Inflammatory macrophage (primary cell): ENCODE results near the gene SLC27A1.

Experiments
- DNase-seq, 2 donors: peaks; one replicate each; pipeline ENCODE4 v3.0.0-alpha.2; 2020 to 2022
- total RNA-seq, 18 experiments: gene quantifications; one replicate each; lab custom pipeline; 2026; ENCODE audit warnings: mixed read lengths in 6 of 18, inconsistent platforms in 2 of 18; lab: John Stamatoyannopoulos, UW

SLC27A1 gene
- total RNA-seq, result 9.5 to 73.2 (median 40.8) reads per million in 18 experiments

DNA sequence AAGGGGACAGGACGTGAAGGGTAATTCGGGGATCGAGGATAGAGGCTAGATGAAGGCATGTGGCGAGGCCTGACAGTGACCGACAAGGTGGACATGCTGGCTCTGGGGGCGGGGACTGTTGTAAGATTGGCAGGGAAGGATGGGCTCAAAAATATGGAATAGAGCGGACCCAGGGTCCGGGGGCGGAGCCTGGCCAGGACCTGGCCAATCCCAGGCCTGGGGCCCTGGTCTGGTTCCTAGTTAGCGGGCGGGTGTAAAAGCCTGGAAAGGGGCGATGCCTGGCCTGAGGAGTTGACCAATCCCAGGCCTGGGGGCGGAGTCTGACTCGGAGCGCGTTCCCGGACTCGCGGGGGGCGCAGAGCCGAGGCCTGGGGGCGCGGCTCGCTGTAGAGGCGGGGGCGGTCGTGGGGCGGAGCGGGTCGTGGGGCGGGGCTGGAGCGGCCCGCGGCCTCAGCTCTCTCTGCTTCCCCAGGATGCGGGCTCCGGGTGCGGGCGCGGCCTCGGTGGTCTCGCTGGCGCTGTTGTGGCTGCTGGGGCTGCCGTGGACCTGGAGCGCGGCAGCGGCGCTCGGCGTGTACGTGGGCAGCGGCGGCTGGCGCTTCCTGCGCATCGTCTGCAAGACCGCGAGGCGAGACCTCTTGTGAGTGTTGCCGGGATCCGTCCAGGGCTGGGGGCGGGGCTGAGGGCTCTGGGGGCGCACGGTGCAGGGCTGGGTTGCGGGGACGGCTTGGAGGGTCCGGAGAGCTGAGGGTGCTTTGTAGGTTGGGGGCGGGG is at the start of gene SLC27A1:
SLC27A1 (plus strand) TSS at position 457 of the 774 bp plus-strand sequence; CDS start at position 474, 17 bp downstream.
- peak; percentile 99 to 100 for DNase-seq

DNA sequence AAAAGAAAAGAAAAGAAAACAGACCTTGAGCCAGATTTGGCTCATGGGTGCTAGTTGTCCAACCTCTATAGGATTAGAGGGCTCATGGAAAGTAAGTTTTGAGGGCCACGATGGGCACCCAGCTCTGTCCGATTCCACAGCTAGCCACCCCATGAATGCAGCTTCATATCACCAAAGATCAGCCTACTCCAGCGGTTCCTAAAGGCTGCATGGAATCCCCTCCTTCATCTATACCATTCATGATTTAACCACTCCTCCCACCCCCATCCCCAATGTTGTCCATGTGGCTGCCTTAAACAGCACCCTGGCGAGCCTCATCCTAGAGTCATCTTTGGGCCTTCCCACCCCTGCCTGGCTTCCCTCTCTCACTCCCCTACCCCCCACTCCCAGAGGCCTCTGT is 48.4 kb upstream of the SLC27A1 start:
- no peak for DNase-seq

GRCh38 chr19:17423429-17424208 is 46.7 kb upstream of the SLC27A1 start:
- DNase-seq, result no peak

DNA sequence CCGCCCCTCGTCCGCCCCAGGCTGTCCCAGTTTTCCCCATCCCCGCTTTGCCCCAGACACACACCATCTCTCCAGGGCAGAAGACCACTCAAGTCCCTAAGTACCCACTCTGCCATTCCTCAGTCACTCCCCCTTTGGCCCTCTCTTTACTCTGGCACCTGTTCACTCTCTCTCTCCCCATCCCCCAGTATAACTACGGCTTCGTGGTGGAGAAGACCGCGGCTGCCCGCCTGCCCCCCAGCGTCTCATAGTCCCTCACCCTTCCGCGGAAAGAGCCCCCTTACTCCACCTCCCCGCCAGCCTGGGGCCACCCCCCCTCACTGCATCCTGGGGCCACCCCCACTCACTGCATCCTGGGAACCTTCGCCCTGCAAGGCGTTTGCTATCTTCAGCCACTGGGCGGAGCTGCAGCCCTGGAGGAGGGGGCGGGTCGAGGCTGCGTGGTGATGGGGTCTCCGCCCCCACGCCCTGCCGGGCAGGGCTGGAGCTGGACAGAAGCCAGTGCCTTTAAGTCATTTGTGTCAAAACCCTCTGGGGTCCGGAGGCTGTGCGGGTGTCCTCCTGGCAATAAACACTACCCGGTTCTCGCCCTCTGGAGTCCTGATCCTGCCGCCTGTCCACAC is 45.5 kb upstream of the SLC27A1 start:
- DNase-seq, result peak in 1 of 2 donors; percentile 17

DNA sequence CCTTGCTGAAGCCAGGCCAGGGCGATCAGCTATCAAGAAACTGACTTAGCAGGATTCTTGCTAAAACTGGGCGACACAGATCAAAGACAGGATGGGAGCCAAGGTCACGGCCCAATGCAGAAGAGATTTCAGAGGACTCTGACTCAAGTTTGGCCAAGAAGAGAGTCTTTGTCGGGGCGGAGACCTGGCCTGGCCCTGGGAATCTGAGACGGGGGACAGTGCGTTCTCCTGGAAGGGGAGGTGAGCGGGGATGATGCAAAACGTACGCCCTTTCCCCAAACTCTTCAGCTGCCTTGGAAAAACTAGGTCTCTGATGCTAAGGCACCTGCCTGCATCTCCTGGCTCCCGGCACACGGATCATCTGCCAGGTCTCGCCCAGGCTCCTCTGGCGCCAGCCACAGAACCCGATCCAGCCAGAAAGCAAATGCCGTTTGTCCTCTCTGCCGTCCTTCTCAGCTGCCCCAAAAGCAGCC is 40.6 kb upstream of the SLC27A1 start:
- DNase-seq, result no peak

- DNase-seq, result no peak
Measured at GRCh38 chr19:17431417-17431816, 38.9 kb upstream of the SLC27A1 start.

GRCh38 chr19:17435218-17435617 is 35.1 kb upstream of the SLC27A1 start:
- no peak for DNase-seq

DNA sequence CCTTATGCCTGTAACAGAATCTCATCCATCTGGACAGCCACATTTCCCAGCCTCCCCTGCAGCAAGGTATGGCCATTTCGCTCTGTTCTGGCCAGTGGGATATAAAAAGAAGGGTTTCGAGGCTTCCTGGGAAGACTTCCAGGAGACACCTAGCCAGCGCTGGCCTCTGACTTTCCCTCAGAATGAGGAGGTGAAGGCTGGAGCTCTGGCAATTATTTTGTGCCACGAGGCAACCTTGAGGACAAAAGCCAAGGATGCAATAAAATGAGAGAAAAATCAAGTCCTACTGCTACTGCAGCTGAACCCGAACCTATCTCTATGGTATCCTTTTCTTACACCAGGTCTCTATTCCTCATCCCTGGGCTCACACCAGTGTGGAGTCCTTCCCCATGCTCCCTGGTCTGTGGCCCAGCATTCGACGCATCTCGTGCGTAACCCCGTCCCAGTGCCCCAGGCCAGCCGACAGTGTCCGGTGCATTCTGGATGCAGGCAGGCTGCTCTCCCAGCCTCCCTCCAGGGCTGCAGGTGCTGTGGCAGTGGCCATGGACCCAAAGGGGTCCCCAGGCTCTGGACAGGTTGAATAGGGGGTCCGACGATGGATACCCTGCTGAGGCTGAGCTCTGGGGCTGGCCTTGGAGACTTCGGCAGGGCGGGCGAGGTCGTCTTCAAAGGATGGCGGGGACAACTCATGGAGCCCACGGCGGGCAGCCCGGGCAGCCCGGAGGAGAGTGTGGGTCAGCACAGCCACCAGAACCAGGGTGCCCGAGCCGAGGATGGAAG is 34.0 kb upstream of the SLC27A1 start:
- no peak for DNase-seq

- peak; percentile 26 to 64 for DNase-seq
Measured at GRCh38 chr19:17436874-17437267, 33.5 kb upstream of the SLC27A1 start.

DNA sequence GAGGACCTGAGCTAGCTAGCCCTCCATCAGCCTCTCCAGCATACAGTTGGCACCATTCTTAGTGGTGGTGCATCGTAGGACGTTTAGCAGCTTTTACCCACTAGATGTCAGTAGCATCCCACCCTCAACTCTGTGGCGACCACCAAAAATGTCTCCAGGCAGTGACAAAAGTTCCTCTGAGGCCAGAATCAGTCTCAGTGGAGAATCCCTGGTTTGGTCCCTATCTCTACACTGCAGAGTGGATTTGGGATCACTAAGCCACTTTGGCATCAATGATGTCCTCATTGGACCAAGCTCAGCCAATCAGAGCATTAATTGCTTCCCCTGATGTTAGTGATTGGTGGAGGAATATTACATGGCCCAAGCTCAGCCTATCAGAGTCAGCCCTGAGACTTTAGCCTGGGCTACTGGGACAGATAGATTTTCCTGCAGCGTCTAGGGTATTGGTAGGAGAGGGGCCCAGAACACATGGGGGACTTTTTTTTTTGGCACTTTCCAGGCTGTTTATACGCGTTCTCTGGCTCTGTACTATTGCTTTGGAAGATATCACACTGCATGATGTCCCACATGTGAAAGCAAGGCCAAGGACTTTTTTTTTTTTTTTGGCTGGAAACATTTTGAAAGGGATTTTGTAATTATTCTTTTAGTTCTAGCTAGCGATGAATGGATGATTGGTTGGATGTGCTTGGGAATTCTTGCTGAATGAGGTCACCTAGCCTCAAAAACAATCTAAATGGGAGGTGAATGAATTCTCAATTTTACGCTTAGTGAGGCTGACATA is 28.9 kb upstream of the SLC27A1 start:
- DNase-seq, result peak; percentile 33 to 44

- no peak for DNase-seq
Measured at GRCh38 chr19:17445526-17446165, 24.7 kb upstream of the SLC27A1 start.

- no peak for DNase-seq
Measured at GRCh38 chr19:17447704-17448130, 22.6 kb upstream of the SLC27A1 start.

- peak; percentile 17 to 40 for DNase-seq
Measured at GRCh38 chr19:17448131-17448967, 22.0 kb upstream of the SLC27A1 start, which contains the start of gene TMEM221. Gene TMEM221 (minus strand): TSS chr19:17448668. CDS start chr19:17448462, 206 bp downstream.

GRCh38 chr19:17450264-17451075 is 19.9 kb upstream of the SLC27A1 start:
- peak; percentile 36 to 43 for DNase-seq

DNA sequence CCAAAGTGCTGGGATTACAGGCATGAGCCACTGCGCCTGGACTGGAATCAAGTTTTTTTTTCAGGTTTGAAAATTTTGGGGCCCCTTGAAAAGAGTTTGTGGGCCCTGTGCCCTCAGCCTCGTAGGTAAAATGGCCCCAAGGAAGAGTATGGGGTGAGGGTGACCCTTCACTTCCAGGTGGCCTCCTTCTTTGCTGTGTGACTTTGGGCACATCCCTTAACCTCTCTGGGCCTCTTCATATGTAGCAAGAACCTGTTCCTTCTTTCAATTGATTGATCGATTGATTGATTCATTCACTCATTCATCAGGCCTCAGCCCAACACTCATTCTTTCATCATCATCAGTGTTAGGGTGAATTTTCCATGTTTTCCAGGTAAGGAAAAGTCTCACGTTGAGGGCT is 18.5 kb upstream of the SLC27A1 start:
- no peak for DNase-seq

GRCh38 chr19:17454576-17455071 is 15.7 kb upstream of the SLC27A1 start:
- no peak for DNase-seq

GRCh38 chr19:17455308-17456123 is 14.8 kb upstream of the SLC27A1 start:
- DNase-seq, result no peak

DNA sequence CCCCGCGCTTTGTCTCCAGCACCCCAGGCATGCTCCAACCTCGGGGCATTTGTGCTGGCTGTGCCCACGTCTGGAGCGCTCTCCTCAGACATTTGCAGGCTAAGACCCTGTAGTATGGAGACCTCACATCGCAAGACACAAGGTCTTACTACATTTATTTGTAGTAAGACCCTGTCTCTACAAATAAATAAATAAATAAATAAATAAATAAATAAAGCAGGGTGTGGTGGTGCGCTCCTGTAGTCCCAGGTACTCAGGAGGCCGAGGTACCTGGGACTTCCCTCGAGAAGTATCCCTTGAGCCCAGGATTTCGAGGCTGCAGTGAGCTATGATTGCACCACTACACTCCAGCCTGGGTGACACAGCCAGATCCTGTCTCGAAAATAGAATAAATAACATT is 14.2 kb upstream of the SLC27A1 start:
- no peak for DNase-seq
